ENCODE results near the gene CFD. TPM values are rescaled to one million over a fixed set of nuclear protein-coding genes. Genes with fewer than 3 reads are reported as not detected.

Gene CFD
- total RNA-seq, 2 donors from 2014 or later = 1.9 to 5.3 TPM

DNA sequence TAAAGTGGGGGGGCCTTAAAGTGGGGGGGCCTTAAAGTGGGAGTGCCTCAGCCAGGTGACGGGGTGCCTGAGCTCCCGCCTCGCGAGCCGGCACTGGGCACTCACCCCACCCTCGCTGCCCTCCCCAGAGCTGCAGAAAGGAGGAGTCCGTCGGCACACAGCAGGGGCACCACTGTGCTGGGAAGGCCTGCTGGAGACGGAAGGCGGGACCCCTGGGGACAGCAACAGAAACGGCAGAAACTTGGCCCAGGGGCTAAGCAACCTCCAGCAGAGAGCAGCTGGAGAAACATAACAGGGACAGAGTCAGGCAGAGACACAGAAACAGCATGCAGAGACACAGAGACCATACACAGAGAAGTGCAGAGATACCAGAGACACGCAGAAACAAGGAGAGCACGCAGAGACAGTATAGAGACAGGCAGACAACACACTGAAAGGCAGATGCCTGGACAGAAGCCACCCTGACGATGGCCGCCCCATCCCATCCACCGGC lies 7.9 kb downstream of the CFD start:
- Mint-ChIP-seq H3K4me3 (peak overlapping the region; percentile 19), H3K36me3 (ENCODE audit: low read depth) (peaks cover 2% of the 10 kb centered on the region), H3K27ac (peak overlapping the region; percentile 41), H3K27me3 (no peaks in the 10 kb centered on the region), H3K4me1 (peaks cover 20% of the 10 kb centered on the region)
- no peaks in the 10 kb centered on the region for H3K9me3 ChIP-seq (ENCODE audit: control insufficient read depth, low read length, poor library complexity, severe bottlenecking)
- ATAC-seq (no peak), DNase-seq (no peak)

DNA sequence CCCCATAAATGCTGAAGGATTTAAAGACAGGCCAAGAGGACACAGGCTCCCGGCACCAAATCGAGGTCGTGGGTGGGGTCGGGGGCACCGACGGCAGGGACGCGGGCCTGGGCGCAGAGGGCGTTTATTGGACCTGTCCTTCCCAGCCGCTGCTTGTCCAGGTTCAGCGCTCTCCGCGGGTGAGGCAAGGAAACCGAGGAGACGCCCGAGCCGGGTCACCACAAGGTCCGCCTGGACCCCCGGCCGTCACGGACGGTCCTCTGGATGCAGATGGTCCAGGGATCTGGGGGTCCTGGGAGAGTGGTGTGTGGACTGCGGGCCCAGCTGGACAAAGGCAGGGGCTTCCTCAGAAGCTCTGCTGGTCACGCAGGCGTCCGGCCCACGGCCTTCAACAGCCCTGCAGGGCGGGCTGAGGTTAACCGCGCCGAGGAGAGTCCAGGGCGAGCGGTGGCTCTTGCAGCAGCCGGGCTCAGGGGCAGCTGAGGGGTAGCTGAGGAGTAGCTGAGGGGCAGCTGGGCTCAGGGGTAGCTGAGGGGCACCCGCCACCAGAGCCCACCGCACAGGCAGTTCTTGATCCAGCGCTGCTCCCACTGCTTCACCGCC lies 8.5 kb downstream of the CFD start:
- no peaks in the 10 kb centered on the region for H3K27me3 Mint-ChIP-seq
- H3K4me3 Mint-ChIP-seq = no peak overlapping the region
- DNase-seq (no peak), ATAC-seq (no peak)
- no peaks in the 10 kb centered on the region for H3K9me3 ChIP-seq (ENCODE audit: control insufficient read depth, low read length, poor library complexity, severe bottlenecking)
- H3K36me3 Mint-ChIP-seq (ENCODE audit: low read depth) = peaks cover 2% of the 10 kb centered on the region
- peak overlapping the region; percentile 41 for H3K27ac Mint-ChIP-seq
- H3K4me1 Mint-ChIP-seq = peaks cover 18% of the 10 kb centered on the region

GRCh38 chr19:868458-869244 lies 9.2 kb downstream of the CFD start:
- ATAC-seq (no peak), DNase-seq (no peak)
- no peaks in the 10 kb centered on the region for H3K27me3 Mint-ChIP-seq
- peaks cover 2% of the 10 kb centered on the region for H3K36me3 Mint-ChIP-seq (ENCODE audit: low read depth)
- no peak overlapping the region for H3K4me3 Mint-ChIP-seq
- no peak overlapping the region for H3K27ac Mint-ChIP-seq
- peaks cover 18% of the 10 kb centered on the region for H3K4me1 Mint-ChIP-seq
- H3K9me3 ChIP-seq (ENCODE audit: control insufficient read depth, low read length, poor library complexity, severe bottlenecking) = no peaks in the 10 kb centered on the region

GRCh38 chr19:869245-870177 lies 10.0 kb downstream of the CFD start:
- DNase-seq = no peak

GRCh38 chr19:870314-870713 lies 10.8 kb downstream of the CFD start:
- Mint-ChIP-seq H3K27me3 (no peaks in the 10 kb centered on the region), H3K4me1 (peaks cover 16% of the 10 kb centered on the region), H3K4me3 (no peak overlapping the region), H3K36me3 (ENCODE audit: low read depth) (peaks cover 2% of the 10 kb centered on the region), H3K27ac (peak overlapping the region; percentile 87)
- no peaks in the 10 kb centered on the region for H3K9me3 ChIP-seq (ENCODE audit: control insufficient read depth, low read length, poor library complexity, severe bottlenecking)
- no peak for ATAC-seq
- no peak for DNase-seq

More at GRCh38 chr19:869245-870177, 10.0 kb downstream of the CFD start:
- H3K4me3 Mint-ChIP-seq = no peak overlapping the region
- no peak for ATAC-seq
- peaks cover 16% of the 10 kb centered on the region for H3K4me1 Mint-ChIP-seq
- peaks cover 2% of the 10 kb centered on the region for H3K36me3 Mint-ChIP-seq (ENCODE audit: low read depth)
- no peaks in the 10 kb centered on the region for H3K9me3 ChIP-seq (ENCODE audit: control insufficient read depth, low read length, poor library complexity, severe bottlenecking)
- H3K27me3 Mint-ChIP-seq = no peaks in the 10 kb centered on the region
- peak overlapping the region; percentile 87 for H3K27ac Mint-ChIP-seq

DNA sequence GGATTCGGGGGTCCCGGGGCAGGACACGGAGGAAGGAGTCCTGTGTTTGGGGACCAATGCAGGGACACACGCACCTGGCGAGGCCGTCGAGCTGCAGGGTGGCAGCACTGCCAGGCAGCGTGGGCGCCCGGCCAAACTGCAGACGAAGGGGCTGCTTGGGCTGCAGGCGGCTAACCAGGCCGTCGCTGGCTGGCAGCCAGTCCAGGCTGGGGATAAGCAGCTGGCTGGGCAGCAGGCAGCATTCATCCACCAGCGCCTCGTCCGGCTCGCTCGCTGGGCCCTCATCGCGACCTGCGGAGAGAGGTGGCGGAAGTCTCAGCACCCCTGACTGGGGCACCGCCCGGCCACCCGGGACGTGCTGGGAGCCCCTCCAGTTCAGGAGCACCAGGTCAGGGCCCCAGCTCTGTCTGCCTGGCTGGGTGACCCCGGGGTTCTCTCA lies 11.5 kb downstream of the CFD start:
- DNase-seq (no peak), ATAC-seq (no peak)
- Mint-ChIP-seq H3K36me3 (ENCODE audit: low read depth) (peaks cover 2% of the 10 kb centered on the region), H3K27ac (peak overlapping the region; percentile 87), H3K27me3 (no peaks in the 10 kb centered on the region), H3K4me1 (peaks cover 16% of the 10 kb centered on the region), H3K4me3 (peak overlapping the region; percentile 89)
- H3K9me3 ChIP-seq (ENCODE audit: control insufficient read depth, low read length, poor library complexity, severe bottlenecking) = no peaks in the 10 kb centered on the region

- Mint-ChIP-seq H3K27me3 (no peaks in the 10 kb centered on the region), H3K4me3 (peak overlapping the region; percentile 89), H3K36me3 (ENCODE audit: low read depth) (peaks cover 2% of the 10 kb centered on the region), H3K4me1 (peaks cover 16% of the 10 kb centered on the region), H3K27ac (peak overlapping the region; percentile 66)
- DNase-seq (no peak), ATAC-seq (no peak)
- no peaks in the 10 kb centered on the region for H3K9me3 ChIP-seq (ENCODE audit: control insufficient read depth, low read length, poor library complexity, severe bottlenecking)
Observed at GRCh38 chr19:871446-872265, 12.2 kb downstream of the CFD start.

- Mint-ChIP-seq H3K27ac (peak overlapping the region; percentile 66), H3K36me3 (ENCODE audit: low read depth) (peaks cover 2% of the 10 kb centered on the region)
Observed at GRCh38 chr19:872266-872951, 12.9 kb downstream of the CFD start.

DNA sequence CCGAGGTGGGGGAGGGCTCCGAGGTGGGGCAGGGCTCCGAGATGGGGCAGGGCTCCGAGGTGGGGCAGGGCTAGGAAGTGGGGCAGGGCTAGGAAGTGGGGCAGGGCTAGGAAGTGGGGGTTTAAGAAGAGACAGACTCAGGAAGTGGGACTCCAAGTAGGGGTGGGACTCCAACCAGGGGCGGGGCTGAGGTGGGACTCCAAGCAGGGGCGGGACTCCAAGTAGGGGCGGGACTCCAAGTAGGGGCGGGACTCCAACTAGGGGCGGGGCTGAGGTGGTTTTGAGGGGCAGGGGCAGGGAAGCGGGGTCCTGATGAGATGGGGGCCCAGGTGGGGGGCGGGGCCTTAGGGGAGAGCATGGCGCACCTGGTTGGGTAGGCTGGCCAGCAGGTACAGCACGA lies 13.6 kb downstream of the CFD start:
- DNase-seq (peak; percentile 57 to 81 (median 67)), ATAC-seq (peak; percentile 90)
- Mint-ChIP-seq H3K4me1 (peaks cover 16% of the 10 kb centered on the region), H3K36me3 (ENCODE audit: low read depth) (peaks cover 2% of the 10 kb centered on the region), H3K27me3 (no peaks in the 10 kb centered on the region), H3K4me3 (peak overlapping the region; percentile 89), H3K27ac (peak overlapping the region; percentile 66)
- no peaks in the 10 kb centered on the region for H3K9me3 ChIP-seq (ENCODE audit: control insufficient read depth, low read length, poor library complexity, severe bottlenecking)

More at GRCh38 chr19:872266-872951, 12.9 kb downstream of the CFD start:
- Mint-ChIP-seq H3K4me3 (peak overlapping the region; percentile 89), H3K27me3 (no peaks in the 10 kb centered on the region), H3K4me1 (peaks cover 16% of the 10 kb centered on the region)
- H3K9me3 ChIP-seq (ENCODE audit: control insufficient read depth, low read length, poor library complexity, severe bottlenecking) = no peaks in the 10 kb centered on the region
- peak; percentile 70 to 79 (median 76) for DNase-seq
- peak; percentile 84 for ATAC-seq

DNA sequence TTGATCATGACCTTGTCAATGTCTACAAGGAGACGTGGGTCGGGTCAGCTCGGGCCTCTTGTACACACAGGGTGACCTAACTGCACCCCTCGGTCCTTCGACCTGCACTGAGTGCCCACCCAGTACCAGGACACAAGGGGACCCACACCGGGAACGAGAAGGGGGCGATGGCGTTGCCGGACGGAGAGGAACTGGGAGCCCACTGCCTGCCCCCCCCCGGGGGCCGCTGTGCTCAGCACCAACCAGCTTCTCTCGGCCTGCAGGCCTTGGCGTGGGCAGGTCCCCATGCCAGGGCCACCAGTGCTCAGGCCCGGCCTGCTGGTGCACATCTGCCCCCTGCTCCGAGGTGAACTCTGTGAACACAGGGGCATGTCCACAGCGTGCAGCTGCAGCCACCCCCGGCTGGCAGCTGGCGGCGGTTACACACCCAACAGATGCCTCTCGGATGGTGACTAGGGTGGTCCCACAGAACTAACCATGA lies 14.1 kb downstream of the CFD start:
- H3K9me3 ChIP-seq (ENCODE audit: control insufficient read depth, low read length, poor library complexity, severe bottlenecking) = no peaks in the 10 kb centered on the region
- Mint-ChIP-seq H3K36me3 (ENCODE audit: low read depth) (peaks cover 2% of the 10 kb centered on the region), H3K27ac (no peak overlapping the region), H3K27me3 (no peaks in the 10 kb centered on the region), H3K4me1 (peaks cover 14% of the 10 kb centered on the region), H3K4me3 (no peak overlapping the region)
- ATAC-seq = no peak
- DNase-seq = no peak

DNA sequence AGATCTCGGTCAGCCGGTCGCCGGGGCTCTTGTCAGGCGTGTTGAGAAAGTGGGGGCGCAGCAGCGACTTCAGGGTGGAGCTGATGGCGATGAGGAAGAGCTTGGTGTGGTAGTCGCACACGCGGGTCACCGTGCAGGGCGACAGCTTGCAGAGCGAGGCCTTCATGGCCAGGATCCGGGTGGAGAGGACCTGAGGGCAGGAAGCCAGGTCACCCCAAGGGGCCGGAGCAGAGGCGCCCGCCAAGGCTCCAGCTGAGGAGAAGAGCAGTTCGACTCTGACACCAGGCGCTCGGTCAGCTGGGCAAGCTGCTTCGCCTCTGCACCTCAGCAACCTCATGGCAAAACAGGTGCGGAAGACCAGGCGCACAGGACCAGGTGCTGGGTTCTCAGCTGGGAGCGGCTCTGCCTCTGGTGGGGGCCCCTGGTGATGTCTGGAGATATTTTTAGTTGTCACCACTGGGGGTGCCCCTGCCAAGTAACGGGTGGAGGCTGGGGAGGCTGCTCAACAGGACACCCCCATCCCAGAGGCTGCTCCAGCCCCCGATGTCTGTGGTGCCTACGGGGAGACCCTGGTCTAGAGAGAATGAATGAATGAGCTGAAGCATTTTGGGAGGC lies 15.9 kb downstream of the CFD start:
- peaks cover 11% of the 10 kb centered on the region for H3K4me1 Mint-ChIP-seq
- H3K4me3 Mint-ChIP-seq = no peak overlapping the region
- DNase-seq (no peak), ATAC-seq (no peak)
- no peaks in the 10 kb centered on the region for H3K9me3 ChIP-seq (ENCODE audit: control insufficient read depth, low read length, poor library complexity, severe bottlenecking)
- no peaks in the 10 kb centered on the region for H3K27me3 Mint-ChIP-seq
- H3K27ac Mint-ChIP-seq = no peak overlapping the region
- peaks cover 2% of the 10 kb centered on the region for H3K36me3 Mint-ChIP-seq (ENCODE audit: low read depth)

Measured in T-helper 17 cell (primary cell).